Activated CD4-positive, alpha-beta T cell treated with anti-CD3 and anti-CD28 coated beads for 4 hours (primary cell): ENCODE results near the gene OTULIN.

Experiments used
- DNase-seq, 2 donors: peaks; one replicate each; pipeline ENCODE4 v3.0.0-alpha.2; 2020

The OTULIN gene

GRCh38 chr5:14744296-14745187 lies 80.0 kb downstream of the OTULIN start:
- DNase-seq, result no peak

GRCh38 chr5:14745188-14745563 lies 80.7 kb downstream of the OTULIN start:
- DNase-seq, result no peak

DNA sequence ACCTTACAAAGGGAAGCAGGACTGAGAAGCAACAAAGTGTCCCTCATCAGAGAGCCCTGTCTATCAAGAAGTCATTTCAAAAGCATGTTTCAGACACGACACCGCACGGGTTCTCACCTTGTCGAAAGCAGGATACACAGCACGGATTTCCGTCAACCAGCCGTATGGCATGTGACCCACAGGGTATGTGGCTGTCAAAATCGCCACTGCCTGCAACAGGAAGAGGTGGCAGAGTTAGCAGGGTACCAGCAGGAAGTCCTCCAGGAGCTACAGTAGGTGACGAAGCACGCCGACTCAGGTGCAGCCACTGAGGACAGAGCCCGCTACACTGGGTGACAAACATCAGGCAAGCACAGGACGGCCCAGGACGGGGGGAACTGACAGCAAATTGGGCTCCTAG lies 81.2 kb downstream of the OTULIN start:
- DNase-seq, result no peak

DNA sequence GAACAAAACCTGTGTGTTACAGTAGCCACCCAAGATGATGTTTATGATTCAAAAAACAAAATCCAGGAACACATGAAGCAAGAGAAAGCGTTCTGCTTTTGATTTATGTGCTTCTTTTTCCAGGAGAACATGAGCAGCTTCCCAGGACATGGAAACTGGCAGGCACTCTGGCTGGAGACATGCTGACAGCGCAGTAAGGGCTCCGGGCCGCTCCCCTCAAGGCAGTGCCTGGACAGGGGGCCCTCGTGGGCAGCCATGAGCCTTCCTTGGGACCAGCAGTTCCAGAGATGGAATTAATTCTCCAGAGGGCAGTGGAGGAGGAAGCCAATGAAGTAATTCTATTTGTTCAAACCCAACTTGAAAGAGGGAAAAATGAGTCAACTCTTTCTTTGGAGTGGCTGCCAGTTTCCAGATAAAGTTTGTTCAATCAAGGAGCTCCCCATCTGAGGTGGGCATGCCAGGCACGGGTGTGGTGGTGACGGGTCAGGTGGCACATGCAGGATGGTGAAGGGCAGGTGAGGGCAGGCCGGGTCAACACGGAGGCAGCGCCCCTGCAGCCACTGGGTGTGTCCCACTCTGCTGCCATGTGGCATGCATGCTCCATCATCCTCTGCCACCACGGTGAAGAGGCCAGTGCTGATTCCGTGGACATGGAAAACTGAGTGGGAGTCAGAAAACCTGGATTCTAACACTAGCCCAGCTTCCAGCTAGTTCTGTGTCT lies 83.8 kb downstream of the OTULIN start:
- no peak for DNase-seq
